Measurements from ENCODE around the gene KCNE4. TPM values are rescaled to one million over a fixed set of nuclear protein-coding genes. Genes with fewer than 3 reads are reported as not detected.

KCNE4 gene
- total RNA-seq, 1 donor from 2014 or later: 0.27 TPM

DNA sequence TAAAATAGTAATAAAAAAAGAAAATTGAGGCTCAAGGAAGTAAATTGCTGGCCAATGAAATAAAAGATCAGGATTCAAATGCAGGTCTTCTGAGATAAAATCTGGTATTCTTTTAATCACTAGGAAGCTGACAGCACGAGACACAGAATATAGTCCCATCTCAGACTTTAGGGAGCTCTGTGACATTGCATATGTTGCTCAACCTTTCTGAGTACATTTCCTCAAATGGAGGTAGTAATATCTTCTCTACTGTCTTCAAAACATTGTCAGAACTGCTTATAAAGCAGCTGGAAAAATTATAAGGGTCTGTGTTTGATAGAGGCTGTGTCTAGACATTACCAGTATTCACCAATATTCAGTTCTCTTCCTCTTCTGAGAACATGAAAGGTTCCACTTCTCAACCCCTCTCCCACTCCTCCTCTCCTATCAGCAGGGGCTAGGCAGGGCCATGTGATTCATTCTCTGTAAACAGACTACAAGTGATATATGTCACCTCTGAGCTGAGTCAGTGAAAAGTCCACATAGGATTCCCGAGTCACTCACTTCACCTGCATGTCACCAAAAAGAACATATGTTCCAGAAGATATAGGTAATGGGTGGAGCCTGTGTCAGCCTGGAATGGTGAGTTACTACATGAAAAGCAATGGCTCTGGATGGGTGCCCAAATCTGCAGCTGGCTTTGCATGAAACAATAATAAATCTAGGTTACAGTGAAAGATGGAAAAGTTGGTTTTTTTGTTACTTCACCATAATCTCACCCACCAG is 7.1 kb downstream of the KCNE4 start:
- FAIRE-seq: no peak
- no peak overlapping the region for H3K27ac ChIP-seq (ENCODE audit: low read depth, low read length)
- DNase-seq (ENCODE audit: low read depth): peak; percentile 54

DNA sequence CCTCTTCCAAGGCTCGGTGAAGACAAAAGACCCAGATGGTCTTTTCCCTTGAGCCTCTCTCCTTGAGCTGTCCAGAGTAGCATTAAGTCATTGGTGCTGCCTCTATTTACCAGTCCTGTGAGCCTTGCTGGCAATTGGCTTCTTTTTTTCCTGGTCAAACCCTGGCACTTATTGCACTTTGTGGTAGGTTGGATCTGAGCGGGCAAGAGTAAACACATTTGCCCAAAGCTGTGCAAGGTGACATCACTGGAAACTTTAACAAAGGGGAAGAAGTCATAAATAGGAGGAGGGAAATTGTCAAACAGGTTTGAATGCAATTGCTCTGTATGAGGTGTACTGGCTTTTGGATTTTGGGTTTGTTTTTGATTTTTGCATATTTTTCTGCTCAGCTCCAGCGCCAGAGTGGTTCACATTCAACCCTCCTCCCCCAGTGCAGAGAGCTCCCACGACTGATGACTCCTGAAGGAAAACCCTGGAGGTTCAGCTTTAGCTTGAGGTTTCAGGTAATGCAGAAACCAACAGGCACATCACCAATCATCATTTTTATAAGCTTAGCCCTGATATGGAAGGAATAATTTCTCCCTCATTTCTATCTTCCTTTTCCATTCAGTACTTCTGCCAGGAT is 8.3 kb downstream of the KCNE4 start:
- no peaks in the 10 kb centered on the region for H3K27me3 Mint-ChIP-seq (ENCODE audit: low read depth, unreplicated experiment)
- Histone ChIP-seq H3K36me3 (ENCODE audit: insufficient read depth, low read length) (no peaks in the 10 kb centered on the region), H3K27me3 (ENCODE audit: insufficient read depth, low read length) (no peaks in the 10 kb centered on the region), H3K79me2 (ENCODE audit: insufficient read depth, low read length) (no peaks in the 10 kb centered on the region), H3K4me3 (ENCODE audit: insufficient read depth, low read depth, low read length) (no peak overlapping the region), H2AFZ (ENCODE audit: low read depth, low read length) (no peak overlapping the region), H3K9me3 (ENCODE audit: insufficient read depth, low read depth, low read length) (no peaks in the 10 kb centered on the region), H3K9ac (ENCODE audit: low read length) (no peak overlapping the region), H4K20me1 (ENCODE audit: insufficient read depth, low read length) (no peaks in the 10 kb centered on the region), H3K4me2 (ENCODE audit: low read length) (no peak overlapping the region), H3K4me1 (ENCODE audit: insufficient read depth, low read length) (peaks cover 16% of the 10 kb centered on the region), H3K27ac (ENCODE audit: low read depth, low read length) (no peak overlapping the region)
- H3K27ac Mint-ChIP-seq (ENCODE audit: unreplicated experiment): no peak overlapping the region
- H3K4me1 Mint-ChIP-seq (ENCODE audit: low read depth, unreplicated experiment): peaks cover 36% of the 10 kb centered on the region
- H3K4me3 Mint-ChIP-seq (ENCODE audit: unreplicated experiment): no peak overlapping the region
- FAIRE-seq (no peak), DNase-seq (ENCODE audit: low read depth) (no peak)
- TF ChIP-seq, protein P1, sequence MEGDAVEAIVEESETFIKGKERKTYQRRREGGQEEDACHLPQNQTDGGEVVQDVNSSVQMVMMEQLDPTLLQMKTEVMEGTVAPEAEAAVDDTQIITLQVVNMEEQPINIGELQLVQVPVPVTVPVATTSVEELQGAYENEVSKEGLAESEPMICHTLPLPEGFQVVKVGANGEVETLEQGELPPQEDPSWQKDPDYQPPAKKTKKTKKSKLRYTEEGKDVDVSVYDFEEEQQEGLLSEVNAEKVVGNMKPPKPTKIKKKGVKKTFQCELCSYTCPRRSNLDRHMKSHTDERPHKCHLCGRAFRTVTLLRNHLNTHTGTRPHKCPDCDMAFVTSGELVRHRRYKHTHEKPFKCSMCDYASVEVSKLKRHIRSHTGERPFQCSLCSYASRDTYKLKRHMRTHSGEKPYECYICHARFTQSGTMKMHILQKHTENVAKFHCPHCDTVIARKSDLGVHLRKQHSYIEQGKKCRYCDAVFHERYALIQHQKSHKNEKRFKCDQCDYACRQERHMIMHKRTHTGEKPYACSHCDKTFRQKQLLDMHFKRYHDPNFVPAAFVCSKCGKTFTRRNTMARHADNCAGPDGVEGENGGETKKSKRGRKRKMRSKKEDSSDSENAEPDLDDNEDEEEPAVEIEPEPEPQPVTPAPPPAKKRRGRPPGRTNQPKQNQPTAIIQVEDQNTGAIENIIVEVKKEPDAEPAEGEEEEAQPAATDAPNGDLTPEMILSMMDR (IDR thresholded peaks at IDR 0.05; ENCODE audit: insufficient read depth, low read depth, low read length): no peak
- no peaks in the 10 kb centered on the region for H3K36me3 Mint-ChIP-seq (ENCODE audit: low read depth, unreplicated experiment)
- no peaks in the 10 kb centered on the region for H3K9me3 Mint-ChIP-seq (ENCODE audit: unreplicated experiment)

More for the DNA sequence above, 7.1 kb downstream of the KCNE4 start:
- Histone ChIP-seq H3K4me1 (ENCODE audit: insufficient read depth, low read length) (peaks cover 23% of the 10 kb centered on the region), H3K4me2 (ENCODE audit: low read length) (no peak overlapping the region), H3K9ac (ENCODE audit: low read length) (no peak overlapping the region), H3K4me3 (ENCODE audit: insufficient read depth, low read depth, low read length) (no peak overlapping the region), H3K79me2 (ENCODE audit: insufficient read depth, low read length) (no peaks in the 10 kb centered on the region), H3K27me3 (ENCODE audit: insufficient read depth, low read length) (no peaks in the 10 kb centered on the region), H3K36me3 (ENCODE audit: insufficient read depth, low read length) (no peaks in the 10 kb centered on the region), H3K9me3 (ENCODE audit: insufficient read depth, low read depth, low read length) (no peaks in the 10 kb centered on the region), H2AFZ (ENCODE audit: low read depth, low read length) (no peak overlapping the region), H4K20me1 (ENCODE audit: insufficient read depth, low read length) (no peaks in the 10 kb centered on the region)
- Mint-ChIP-seq H3K4me1 (ENCODE audit: low read depth, unreplicated experiment) (peaks cover 40% of the 10 kb centered on the region), H3K4me3 (ENCODE audit: unreplicated experiment) (no peak overlapping the region), H3K36me3 (ENCODE audit: low read depth, unreplicated experiment) (no peaks in the 10 kb centered on the region), H3K27ac (ENCODE audit: unreplicated experiment) (no peak overlapping the region), H3K27me3 (ENCODE audit: low read depth, unreplicated experiment) (no peaks in the 10 kb centered on the region), H3K9me3 (ENCODE audit: unreplicated experiment) (no peaks in the 10 kb centered on the region)
- TF ChIP-seq, protein P1 (IDR thresholded peaks at IDR 0.05; ENCODE audit: insufficient read depth, low read depth, low read length): no peak
- TF ChIP-seq EZH2 (IDR thresholded peaks at IDR 0.05; ENCODE audit: insufficient read depth, low read length): no peak

DNA sequence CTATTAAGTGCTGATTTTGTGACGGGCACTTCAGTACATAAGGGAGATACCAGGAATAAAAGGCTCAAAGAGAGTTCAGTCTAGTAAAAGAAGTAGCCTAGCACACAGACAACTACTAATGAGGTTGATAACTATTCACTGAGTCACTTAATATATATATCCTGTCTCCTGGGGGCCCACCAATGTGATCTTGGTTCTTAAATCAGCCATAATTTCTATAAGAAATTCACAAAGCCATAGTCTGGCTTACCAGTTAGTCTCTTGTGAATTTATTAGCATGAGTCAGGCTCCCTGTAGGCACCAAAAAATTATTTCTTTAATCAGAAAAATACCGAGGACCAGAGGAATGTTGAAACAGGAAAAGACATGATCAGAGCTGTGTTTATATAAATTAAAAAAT is 10.4 kb downstream of the KCNE4 start:
- peak; percentile 59 for DNase-seq (ENCODE audit: low read depth)
- Histone ChIP-seq H3K27me3 (ENCODE audit: insufficient read depth, low read length) (no peaks in the 10 kb centered on the region), H3K27ac (ENCODE audit: low read depth, low read length) (peak overlapping the region; percentile 35), H3K4me3 (ENCODE audit: insufficient read depth, low read depth, low read length) (no peak overlapping the region), H3K79me2 (ENCODE audit: insufficient read depth, low read length) (no peaks in the 10 kb centered on the region), H3K36me3 (ENCODE audit: insufficient read depth, low read length) (no peaks in the 10 kb centered on the region), H3K4me1 (ENCODE audit: insufficient read depth, low read length) (peaks cover 7% of the 10 kb centered on the region), H3K9ac (ENCODE audit: low read length) (no peak overlapping the region), H3K9me3 (ENCODE audit: insufficient read depth, low read depth, low read length) (no peaks in the 10 kb centered on the region), H2AFZ (ENCODE audit: low read depth, low read length) (no peak overlapping the region), H4K20me1 (ENCODE audit: insufficient read depth, low read length) (no peaks in the 10 kb centered on the region), H3K4me2 (ENCODE audit: low read length) (peak overlapping the region; percentile 38)
- no peak for TF ChIP-seq EZH2 (IDR thresholded peaks at IDR 0.05; ENCODE audit: insufficient read depth, low read length)
- TF ChIP-seq, protein P1 (IDR thresholded peaks at IDR 0.05; ENCODE audit: insufficient read depth, low read depth, low read length): no peak
- FAIRE-seq: peak; percentile 73
- Mint-ChIP-seq H3K36me3 (ENCODE audit: low read depth, unreplicated experiment) (no peaks in the 10 kb centered on the region), H3K9me3 (ENCODE audit: unreplicated experiment) (no peaks in the 10 kb centered on the region), H3K4me3 (ENCODE audit: unreplicated experiment) (no peak overlapping the region), H3K27me3 (ENCODE audit: low read depth, unreplicated experiment) (no peaks in the 10 kb centered on the region), H3K27ac (ENCODE audit: unreplicated experiment) (no peak overlapping the region), H3K4me1 (ENCODE audit: low read depth, unreplicated experiment) (peaks cover 23% of the 10 kb centered on the region)
